G401.6 (cell line): ENCODE results near the gene RBM23.
"Not testable (repeated sequence)": the region's sequence is repeated elsewhere in the genome, so short reads cannot be mapped to it uniquely, and the experiment has no call there.

ENCODE experiments used
- FAIRE-seq: peaks from 2 replicates; lab custom pipeline; 2012; peaks lifted over from hg19 to GRCh38; lab: Jason Lieb, UNC

Gene RBM23

DNA sequence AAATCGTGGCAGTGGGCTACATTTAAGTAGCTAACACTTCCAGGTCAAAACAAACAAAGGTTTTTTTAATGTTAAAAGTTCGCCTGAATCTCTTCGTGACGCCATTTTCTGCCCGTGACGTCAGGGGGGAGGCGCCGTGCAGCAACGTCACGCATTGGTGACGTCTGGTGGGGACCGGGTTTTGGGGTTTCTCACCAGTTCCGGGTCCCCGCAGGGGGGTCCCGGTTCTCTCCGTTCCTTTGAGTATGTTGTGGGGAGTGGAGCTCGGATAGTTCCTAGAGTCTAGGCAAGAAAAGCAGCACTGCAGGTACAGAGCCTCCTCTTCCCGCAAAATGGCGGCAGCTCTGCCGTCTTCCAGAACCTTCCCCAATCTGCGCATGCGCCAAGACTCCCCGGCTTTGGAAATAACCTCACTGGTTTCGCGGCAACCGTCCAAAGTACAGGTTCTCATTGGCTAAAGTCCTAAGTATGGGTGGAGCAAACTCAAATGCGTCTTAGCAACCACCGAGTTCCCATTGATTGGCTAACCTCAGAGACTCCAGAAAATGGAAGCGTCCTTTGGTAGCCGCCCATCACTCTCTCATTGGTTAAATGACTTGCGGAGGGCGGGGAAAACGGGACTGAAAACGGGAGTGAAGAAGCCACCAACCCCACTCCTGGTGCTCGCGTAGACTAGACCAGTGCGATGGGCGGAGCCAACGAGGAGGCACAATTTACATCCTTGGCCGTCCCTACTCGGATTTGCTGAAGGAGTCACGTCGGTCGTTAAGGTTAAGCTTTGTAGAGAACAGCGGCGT lies at the start of gene RBM23:
Gene RBM23 (minus strand): TSS at position 346 of the 797 bp plus-strand sequence.
- FAIRE-seq, result peak; percentile 99

DNA sequence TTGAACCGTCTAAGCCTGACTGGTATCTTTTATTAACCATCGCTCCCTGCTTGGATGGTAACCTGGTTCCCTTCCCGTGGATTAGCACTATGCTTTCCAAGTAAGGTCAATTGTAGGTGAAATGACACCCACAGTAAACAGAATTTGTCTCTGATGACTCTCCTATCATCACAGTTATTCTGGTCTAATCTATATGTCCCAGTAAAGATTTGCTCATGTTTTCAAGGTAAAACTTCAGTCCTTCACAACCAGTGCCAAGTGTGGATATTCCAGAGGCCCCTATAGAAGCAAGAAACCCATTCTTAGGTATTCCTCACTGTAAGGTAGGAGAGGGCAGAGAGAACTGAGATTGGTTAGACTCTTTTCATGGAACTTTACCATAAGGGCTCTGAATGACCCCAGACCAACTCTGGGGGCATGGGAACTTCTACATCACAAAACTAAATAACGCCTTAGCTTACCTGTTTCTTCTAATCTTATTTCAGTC lies 47.9 kb upstream of the RBM23 start:
- no peak for FAIRE-seq

DNA sequence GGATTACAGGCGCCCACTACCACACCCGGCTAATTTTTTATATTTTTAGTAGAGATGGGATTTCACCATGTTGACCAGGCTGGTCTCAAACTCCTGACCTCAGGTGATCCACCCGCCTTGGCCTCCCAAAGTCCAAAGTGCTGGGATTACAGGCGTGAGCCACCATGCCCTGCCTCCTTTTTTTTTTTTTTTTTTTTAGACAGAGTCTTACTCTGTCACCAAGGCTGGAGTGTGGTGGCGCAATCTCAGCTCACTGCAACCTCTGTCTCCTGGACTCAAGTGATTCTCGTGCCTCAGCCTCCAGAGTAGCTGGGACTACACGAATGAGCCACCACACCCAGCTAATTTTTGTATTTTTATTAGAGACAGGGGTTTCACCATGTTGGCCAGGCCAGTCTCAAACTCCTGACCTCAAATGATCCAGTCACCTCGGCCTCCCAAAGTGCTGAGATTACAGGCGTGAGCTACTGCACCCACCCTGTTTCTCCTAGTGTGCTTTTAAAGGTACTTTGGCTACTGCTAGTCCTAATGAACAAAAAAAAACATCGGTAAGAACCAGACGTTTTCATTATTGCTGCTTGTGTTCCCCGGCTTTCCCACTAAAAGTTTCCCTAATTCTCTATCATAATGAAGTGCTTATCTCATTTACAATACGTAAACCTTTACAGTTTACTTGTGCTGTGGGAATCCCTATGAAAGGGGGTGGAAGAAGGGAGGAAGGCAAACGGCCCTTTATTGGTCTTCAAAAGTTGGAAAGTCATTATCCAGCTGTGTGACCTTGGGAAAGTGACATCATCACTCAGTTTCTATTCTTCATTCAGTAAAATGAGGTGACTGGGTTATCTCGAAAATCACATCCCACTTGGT lies 47.2 kb upstream of the RBM23 start:
- FAIRE-seq, result not testable (repeated sequence)

DNA sequence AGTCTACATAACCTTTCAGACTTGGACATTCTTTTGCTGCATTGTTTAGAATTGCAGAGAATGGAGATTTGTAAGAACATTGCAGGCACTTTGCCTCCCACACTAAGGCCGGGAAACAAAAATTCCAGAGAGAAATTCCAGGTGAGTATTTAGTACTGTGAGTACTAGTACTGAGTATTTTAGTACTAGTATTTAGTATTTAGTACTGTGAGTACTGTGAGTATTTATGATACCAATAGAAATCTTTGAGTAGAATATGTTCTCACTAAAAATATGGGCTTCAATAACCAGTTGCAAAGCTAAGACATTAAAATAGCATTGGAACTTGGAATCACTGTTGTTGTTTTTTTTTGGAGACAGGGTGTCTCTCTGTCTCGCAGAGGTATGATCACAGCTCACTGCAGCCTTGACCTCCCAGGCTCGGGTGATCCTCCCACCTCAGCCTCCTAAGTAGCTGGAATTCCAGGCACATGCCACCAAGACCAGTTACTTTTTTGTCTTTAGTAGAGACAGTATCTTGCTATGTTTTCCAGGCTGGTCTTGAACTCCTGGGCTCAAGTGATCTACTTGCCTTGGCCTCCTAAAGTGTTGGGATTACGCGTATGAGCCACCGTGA lies 43.2 kb upstream of the RBM23 start:
- no peak for FAIRE-seq

DNA sequence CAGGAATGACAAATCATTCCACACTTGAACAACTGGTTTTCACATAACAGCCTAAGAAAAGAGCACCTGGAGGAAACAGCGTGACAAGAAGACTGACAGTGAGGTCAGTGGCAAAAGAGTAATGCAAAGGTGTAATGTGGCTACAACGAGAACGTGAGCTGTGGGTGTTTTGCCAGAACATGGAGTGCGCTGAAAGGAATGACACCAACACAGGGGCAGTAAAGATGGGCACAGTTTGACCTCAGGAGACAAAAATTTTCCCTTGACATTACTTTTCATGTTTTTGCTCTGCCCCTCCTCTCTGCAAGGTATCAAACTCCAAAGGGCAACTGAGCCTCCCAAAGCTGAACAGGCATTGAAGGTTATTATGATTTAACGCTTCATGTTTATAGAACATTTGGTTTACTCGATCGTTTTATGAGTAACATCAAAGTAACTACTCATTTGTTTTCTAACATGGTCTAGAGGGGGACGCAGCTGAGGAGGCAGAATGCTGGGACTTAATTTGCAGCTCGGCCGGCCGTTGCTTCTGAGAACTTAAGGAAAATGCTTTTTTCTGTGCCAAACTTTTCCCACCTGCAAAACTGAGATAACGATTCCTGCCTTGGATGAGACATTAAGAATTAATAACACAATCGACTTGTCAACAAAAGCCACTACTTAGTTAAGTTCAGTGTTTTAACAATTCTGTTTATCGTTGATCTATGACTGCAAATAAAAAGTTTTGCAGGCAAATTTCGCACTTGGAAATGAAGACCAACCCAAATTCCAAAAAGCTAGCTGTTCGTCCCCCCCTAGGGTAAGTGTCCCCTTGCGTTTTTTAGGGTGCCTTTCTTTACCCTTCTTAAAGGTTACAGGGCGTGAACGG lies 37.0 kb upstream of the RBM23 start:
- FAIRE-seq, result no peak

DNA sequence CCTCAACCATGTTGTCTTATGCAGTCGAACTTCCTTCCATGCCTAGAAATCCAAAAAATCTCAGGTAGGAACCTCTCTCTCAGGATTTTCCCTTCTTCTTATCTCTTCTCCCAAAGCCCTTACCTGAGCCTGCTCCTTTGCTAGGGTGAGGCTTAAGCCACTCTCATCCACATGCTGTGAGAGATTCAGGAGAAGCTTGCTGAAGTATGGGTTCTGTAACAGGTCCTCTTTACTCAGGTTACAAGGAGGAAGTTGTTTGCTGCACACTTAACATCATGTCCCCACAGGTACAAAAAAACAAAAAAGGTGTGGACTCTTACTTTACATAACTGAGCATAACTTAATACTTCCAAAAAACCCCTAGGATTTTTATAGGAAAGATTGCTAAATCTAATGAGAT lies 33.5 kb upstream of the RBM23 start:
- no peak for FAIRE-seq

DNA sequence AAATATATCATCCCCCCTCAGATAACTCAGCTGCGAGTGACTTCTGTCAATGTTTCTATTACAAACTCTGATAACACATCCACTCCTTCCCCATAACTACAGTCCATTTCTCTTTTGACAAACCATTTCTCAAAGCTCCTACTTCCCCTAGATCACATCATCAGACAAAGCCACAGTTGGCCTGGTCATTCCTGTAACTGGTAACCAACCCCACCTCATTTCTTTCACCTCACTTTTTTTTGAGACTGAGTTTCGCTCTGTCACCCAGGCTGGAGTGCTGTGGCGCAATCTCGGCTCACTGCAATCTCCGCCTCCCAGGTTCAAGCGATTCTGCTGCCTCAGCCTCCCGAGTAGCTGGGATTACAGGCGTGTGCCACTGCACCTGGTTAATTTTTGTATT lies 32.8 kb upstream of the RBM23 start:
- not testable (repeated sequence) for FAIRE-seq

DNA sequence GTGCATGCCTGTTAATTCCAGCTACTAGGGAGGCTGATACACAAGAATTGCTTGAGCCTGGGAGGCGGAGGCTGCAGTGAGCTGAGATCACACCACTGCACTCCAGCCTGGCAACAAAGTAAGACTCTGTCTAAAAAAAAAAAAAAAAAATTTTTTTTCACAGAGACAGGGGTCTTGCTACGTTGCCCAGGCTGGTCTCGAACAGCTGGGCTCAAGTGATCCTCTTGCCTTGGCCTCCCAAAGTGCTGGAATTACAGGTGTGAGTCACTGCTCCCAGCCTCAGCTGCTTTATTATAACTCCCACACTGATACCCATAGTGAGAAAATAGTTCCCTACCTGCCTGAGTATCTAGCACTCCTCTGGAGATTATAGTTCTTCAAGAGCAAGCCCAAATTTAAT lies 26.7 kb upstream of the RBM23 start:
- FAIRE-seq, result no peak

DNA sequence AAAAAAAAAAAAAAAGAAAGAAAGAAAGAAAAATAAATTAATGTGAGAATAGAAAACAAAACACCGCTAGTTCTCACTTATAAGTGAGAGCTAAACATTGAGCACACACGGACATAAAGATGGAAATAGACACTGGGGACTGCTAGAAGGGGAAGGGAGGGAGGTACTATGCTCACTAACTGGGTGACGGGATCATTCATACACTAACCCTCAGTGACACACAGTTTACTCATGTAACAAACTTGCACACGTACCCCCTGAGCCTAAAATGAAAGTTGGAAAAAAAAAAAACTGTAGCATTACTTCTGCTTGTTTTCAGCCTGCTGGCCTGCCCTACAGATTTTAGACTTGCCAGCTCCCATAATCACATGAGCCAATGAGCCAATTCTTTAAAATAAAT lies 20.7 kb upstream of the RBM23 start:
- FAIRE-seq, result no peak

DNA sequence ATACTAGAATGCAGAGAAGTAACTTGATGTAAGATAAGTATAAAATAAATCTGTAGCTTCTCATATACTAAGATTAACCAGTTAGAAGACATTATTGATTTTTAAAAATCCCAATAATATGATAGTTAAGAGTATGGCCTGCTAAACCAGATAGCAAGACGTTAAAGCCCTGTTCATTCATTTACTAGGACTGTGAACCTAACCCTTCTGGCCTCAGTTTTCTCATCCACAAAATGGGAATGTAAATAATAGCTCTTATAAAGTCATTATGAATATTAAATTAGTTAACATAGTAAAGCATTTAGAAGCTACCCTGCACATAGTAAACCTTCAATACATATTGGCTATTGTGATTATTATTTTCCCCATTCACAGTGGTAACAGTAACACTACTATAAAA lies 16.2 kb upstream of the RBM23 start:
- FAIRE-seq, result no peak

DNA sequence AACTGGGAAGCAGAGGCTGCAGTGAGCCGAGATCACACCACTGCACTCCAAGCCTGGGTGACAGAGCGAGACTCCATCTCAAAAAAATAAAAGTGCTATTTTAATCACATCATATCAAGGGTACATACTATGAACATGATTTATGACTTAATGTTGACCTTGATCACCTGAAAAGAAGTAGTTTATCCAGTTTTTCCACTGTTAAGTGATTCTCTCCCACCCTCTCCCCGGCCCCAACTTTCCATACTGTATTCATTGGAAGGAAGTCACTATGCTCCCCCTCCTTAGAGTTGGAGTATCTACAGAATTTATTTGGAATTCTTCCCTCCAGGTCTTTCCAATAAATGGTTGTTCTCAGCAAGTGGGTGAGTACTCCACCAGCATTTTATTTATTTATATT lies 13.2 kb upstream of the RBM23 start:
- FAIRE-seq, result no peak

DNA sequence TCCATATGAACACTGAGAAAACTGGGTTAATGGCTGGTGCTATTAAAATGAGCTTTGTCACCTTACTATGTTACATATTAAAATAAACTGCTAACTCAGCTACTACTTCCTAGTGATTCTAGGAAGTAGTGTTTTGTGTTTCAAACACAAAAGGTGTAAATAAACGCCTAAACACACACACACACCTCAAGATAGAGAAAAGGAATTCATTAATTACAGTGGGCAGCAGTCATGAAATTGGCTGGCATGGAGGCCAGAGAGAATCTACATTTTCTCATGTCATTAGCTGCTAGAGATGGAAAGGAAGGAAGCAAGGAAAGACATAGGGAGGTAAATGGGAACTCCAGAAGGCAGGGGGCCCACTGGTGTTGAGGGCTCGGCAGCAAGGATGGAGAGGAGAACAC lies 11.0 kb upstream of the RBM23 start:
- FAIRE-seq, result no peak

DNA sequence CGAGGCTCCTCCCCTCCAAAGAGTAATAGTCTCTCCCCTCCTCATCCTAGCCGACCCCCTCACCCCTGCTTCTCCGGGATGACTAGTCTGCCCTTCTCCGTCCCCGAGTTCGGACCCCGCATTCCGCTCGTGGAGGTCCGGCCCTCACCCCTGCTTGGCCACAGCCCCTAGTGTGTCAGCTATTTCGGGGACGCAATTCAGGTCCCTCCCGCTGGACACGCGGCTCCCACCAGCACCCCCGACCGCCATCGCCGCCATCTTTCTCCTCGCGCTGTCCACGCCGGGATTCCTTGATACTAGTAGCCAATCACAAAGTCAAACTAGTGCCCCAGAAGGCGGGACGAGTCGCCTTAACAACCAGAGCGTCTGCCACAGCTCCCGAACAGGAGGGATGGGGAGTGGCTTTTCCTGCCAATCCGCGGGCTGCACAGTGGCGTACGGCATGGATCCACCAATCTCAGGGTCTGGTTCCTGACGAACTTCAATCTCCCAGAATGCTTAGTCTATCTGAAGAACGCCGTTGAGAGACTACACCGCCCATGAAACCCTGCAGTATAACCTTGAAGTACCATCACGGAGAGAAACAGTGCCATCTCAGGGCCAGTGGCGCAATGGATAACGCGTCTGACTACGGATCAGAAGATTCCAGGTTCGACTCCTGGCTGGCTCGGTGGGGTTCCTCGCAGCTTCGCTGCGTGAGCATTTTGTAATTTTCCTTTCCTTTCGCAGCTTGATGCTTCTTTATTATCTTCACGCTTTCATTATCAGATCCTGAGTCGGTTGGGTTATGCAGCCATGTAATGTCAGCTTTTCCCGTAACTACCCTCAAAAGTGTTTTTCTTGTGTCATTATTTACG lies 10.4 kb upstream of the RBM23 start, which contains the start of gene PRMT5:
Gene PRMT5 (minus strand): TSS at position 273 of the 857 bp plus-strand sequence. CDS start 15 bp downstream, at position 258.
- peak; percentile 98 for FAIRE-seq

DNA sequence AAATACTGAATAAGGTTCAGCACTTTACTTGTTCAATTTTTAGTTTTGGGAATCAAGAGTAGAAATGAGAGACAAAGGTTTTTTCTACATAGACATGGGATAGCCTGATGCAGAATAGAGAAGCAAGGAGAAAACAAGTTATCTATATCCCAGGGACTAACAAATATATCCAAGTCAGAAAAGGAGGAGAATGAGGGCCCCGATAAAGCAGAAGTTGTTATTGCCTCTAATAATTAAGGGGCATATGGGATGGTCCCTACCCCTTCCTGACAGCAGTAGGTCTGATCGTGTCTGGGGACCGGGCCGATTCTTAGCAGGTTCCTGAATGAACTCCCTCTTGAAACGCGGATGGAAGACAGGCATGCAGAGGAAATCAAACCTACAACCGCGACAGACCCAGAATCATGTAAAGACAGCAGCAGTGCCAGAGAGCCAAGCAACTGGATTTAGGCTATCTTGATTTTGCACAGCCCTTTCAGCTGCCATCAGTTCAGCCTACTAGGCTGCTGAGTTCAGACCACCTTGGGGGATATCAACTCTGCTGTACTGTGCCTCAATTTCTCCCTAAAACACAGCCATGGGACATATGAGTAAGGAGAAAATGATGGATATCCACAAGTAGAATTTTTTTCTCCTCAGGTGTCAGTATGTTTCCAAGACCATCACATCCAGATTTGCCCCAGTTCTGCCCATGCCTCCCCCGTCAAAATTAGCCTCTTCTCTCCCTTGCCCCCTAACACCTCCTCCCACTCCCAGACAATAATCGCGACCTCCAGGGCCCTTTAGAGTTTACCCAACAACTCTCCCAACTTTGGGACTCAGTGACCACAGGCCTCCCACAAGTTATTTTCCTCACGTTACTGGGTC lies 9.5 kb upstream of the RBM23 start:
- no peak for FAIRE-seq

DNA sequence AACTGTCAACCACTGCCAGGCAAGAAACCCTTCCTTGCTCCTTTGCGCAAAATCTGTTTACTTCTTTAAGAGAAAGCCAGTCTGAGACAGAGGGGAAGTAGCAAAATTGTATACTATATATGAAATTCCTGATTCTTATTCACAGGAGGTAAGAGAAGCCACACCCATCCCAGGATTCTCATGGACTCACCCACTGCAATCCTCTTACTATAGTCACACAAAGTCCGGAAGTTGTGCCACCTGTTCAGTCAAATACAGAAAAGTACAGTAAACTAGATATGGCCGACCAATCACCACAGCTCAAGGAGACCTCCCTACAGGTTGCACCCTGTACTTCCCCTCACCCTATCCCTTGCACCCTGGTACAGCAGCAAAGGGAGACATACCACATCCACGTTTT lies 7.4 kb upstream of the RBM23 start:
- FAIRE-seq, result no peak

DNA sequence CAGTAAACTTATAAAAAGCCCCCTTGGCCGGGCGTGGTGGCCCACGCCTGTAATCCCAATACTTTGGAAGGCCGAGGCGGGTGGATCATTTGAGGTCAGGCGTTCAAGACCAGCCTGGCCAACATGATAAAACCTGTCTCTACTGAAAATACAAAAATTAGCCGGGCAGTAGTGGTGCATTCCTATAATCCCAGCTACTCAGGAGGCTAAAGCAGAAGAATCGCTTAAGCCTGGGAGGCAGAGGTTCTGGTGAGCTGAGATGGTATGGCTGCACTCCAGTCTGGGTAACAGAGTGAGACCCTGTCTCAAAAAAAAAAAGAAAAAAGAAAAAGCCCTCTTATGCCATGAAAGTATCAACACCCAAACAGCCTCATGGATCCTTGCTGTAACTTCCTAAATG lies 6.6 kb upstream of the RBM23 start:
- no peak for FAIRE-seq

DNA sequence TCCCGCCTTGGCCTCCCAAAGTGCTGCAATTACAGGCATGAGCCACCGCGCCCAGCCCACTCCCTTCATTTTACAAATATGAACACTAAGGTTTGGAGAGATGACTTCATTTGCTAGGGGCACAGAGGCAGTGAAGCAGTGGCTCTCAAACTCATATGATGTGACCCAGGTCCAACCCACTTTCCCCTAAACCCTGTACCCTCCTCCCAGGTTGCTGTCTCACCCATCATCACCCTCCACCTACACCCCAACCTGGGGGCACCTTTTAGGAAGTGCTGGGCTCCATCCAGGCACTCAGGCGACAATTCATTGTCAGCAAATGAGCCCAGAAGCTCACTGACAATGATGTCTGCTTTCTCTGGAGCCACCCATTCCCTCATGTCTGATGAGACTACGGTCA lies 4.8 kb upstream of the RBM23 start:
- no peak for FAIRE-seq

DNA sequence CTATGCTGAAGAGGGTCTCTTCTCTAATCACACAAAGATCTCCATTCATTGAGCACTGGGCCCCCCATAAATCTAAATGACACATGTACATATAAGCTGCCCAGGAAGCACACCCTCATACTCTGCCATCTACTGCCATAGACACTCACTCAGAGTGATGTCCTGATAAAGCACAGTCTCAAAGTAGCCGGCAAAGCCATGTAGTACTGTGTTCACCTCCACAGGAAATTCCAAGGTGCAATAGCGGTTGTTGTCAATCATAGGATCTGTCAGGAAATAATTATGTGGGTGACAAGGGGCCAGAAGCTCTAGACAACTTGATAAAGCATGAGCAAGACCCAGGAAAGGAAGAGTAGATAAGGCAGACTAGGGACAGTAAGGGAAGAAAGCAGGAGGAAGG lies 3.3 kb upstream of the RBM23 start:
- no peak for FAIRE-seq

DNA sequence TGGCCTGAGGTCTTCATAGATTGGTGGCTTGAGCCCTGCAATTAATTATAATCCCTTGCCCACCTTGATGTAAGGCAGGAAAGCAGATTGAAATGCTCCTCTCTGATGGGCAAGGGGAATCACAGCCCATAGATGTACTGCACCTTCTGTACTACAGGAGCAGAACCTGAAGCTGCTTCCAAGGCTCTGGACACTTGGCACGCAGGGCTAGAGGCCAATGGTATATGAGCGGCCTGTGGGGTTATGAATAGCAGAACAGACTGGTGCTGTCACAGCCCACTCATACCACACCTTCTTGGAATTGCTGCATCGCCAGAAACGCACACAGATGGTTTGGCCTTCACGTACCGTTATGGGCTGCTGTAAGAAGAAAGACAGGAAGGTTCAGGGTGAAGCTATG lies 1.7 kb upstream of the RBM23 start:
- no peak for FAIRE-seq

DNA sequence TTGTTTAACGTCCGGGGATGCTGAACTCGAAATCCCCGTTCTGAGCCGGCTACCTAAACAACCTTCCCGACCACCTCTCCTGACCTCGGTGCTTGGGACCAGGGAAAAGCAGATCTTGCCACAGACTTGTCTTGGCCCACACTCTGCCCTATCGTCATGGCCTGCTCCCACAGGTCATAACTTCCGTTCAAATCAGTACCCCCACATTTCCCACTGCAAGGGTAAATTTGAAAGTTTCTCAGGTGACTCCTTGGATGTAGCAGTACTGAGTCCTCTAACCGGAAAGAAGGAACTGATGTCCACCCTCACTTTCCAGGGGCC lies 612 bp upstream of the RBM23 start:
- no peak for FAIRE-seq
